ENCODE measurements around the gene CAMSAP2.
"Not testable (repeated sequence)": the region's sequence is repeated elsewhere in the genome, so short reads cannot be mapped to it uniquely, and the experiment has no call there.

DNA sequence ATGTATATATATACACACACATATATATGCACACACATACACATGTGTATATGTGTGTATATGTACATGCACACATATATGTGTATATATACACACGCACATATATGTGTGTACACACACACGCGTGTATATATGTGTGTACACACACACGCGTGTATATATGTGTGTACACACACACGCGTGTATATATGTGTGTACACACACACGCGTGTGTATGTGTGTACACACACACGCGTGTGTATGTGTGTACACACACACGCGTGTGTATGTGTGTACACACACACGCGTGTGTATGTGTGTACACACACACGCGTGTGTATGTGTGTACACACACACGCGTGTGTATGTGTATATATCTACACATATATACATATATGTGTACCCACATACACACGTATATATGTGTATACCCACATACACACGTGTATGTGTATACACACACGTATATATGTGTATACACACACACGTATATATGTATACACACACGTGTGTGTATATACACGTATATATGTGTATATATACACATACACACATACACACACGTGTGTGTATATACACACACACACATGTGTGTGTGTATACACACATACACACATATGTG lies 78.0 kb downstream of the CAMSAP2 start:
- not testable (repeated sequence) for TF ChIP-seq NRF1 (conservative IDR thresholded peaks at IDR 0.05; ENCODE audit: low read depth, low read length); ZNF384 (IDR thresholded peaks at IDR 0.05; ENCODE audit: borderline replicate concordance, low read depth, low read length); CEBPB (IDR thresholded peaks at IDR 0.05; ENCODE audit: borderline replicate concordance in 1 of 2, low read depth in 2 of 2, low read length in 2 of 2); EZH2 (IDR thresholded peaks at IDR 0.05; ENCODE audit: borderline replicate concordance, control insufficient read depth, low read depth, low read length); SIN3A (IDR thresholded peaks at IDR 0.05; ENCODE audit: low read depth, low read length); MEF2A (IDR thresholded peaks at IDR 0.05; ENCODE audit: insufficient read depth, low read depth, low read length); CREM (IDR thresholded peaks at IDR 0.05; ENCODE audit: low read depth)
- TF ChIP-seq, protein P1, sequence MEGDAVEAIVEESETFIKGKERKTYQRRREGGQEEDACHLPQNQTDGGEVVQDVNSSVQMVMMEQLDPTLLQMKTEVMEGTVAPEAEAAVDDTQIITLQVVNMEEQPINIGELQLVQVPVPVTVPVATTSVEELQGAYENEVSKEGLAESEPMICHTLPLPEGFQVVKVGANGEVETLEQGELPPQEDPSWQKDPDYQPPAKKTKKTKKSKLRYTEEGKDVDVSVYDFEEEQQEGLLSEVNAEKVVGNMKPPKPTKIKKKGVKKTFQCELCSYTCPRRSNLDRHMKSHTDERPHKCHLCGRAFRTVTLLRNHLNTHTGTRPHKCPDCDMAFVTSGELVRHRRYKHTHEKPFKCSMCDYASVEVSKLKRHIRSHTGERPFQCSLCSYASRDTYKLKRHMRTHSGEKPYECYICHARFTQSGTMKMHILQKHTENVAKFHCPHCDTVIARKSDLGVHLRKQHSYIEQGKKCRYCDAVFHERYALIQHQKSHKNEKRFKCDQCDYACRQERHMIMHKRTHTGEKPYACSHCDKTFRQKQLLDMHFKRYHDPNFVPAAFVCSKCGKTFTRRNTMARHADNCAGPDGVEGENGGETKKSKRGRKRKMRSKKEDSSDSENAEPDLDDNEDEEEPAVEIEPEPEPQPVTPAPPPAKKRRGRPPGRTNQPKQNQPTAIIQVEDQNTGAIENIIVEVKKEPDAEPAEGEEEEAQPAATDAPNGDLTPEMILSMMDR (IDR thresholded peaks at IDR 0.05 in 2 of 3, conservative IDR thresholded peaks at IDR 0.05 in 1 of 3; ENCODE audit: control insufficient read depth in 2 of 3, extremely low read depth in 1 of 3, insufficient read depth in 1 of 3, low read depth in 3 of 3, low read length in 3 of 3): not testable (repeated sequence)
- TF ChIP-seq, protein P2, sequence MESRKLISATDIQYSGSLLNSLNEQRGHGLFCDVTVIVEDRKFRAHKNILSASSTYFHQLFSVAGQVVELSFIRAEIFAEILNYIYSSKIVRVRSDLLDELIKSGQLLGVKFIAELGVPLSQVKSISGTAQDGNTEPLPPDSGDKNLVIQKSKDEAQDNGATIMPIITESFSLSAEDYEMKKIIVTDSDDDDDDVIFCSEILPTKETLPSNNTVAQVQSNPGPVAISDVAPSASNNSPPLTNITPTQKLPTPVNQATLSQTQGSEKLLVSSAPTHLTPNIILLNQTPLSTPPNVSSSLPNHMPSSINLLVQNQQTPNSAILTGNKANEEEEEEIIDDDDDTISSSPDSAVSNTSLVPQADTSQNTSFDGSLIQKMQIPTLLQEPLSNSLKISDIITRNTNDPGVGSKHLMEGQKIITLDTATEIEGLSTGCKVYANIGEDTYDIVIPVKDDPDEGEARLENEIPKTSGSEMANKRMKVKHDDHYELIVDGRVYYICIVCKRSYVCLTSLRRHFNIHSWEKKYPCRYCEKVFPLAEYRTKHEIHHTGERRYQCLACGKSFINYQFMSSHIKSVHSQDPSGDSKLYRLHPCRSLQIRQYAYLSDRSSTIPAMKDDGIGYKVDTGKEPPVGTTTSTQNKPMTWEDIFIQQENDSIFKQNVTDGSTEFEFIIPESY (IDR thresholded peaks at IDR 0.05): not testable (repeated sequence)

Data from GM12878 (cell line).